MCF 10A (cell line): ENCODE data around the gene PUM2. TPM values are rescaled to one million over a fixed set of nuclear protein-coding genes. Genes with fewer than 3 reads are reported as not detected.

Experiments
- BruUV-seq: library from RNA; stranded (reverse); fragments of 400-500 nt; replicated peaks from 2 replicates; lab custom pipeline; 2021; lab: Mats Ljungman, UMichigan
- CTCF ChIA-PET: fragments of 300-600 bp; sonication (Branson Sonifier 250); formaldehyde crosslinking; extraction: SDS; loops from one replicate; lab custom pipeline; 2021; ENCODE audit warnings: antibody characterized with exemption, inconsistent platforms; lab: Yijun Ruan, JAX
- POLR2A ChIA-PET: fragments of 300-600, 350-650 bp; sonication (Branson Sonifier 250); formaldehyde crosslinking; extraction: SDS; loops from one replicate; lab custom pipeline; 2020; ENCODE audit warnings: antibody characterized with exemption, inconsistent platforms; lab: Yijun Ruan, JAX
- DNase-seq: peaks from one replicate; pipeline ENCODE4 v3.0.0-alpha.2; 2018; ENCODE audit not compliant: unreplicated experiment
- H3K27ac Mint-ChIP-seq: one replicate; pipeline ENCODE4 v1.8.0; 2022; ENCODE audit warnings: mild to moderate bottlenecking, low read depth, mixed read lengths; ENCODE audit not compliant: unreplicated experiment
- H3K27me3 Mint-ChIP-seq: one replicate; pipeline ENCODE4 v1.8.0; 2022; ENCODE audit warnings: mixed read lengths; ENCODE audit not compliant: insufficient read depth, unreplicated experiment
- H3K36me3 Mint-ChIP-seq: one replicate; pipeline ENCODE4 v1.8.0; 2022; ENCODE audit warnings: mild to moderate bottlenecking, moderate library complexity, mixed read lengths; ENCODE audit not compliant: insufficient read depth, unreplicated experiment
- H3K4me1 Mint-ChIP-seq: one replicate; pipeline ENCODE4 v1.8.0; 2022; ENCODE audit warnings: mixed read lengths; ENCODE audit not compliant: insufficient read depth, unreplicated experiment
- H3K4me3 Mint-ChIP-seq: one replicate; pipeline ENCODE4 v1.8.0; 2022; ENCODE audit warnings: mild to moderate bottlenecking, moderate library complexity, mixed read lengths; ENCODE audit not compliant: unreplicated experiment
- H3K9me3 Mint-ChIP-seq: one replicate; pipeline ENCODE4 v1.8.0; 2022; ENCODE audit warnings: mixed read lengths; ENCODE audit not compliant: unreplicated experiment
- CTCF ChIP-seq: fragments of 200-600 bp; IDR thresholded peaks from one replicate; pipeline ENCODE4 v1.8.0; 2022; ENCODE audit warnings: antibody characterized with exemption, mild to moderate bottlenecking; ENCODE audit not compliant: unreplicated experiment
- intact Hi-C: fragments of 100-400 bp; cut with micrococcal nuclease; formaldehyde crosslinking; loops from 2 replicates; pipeline ENCODE4 v1.14.1; 2022
- total RNA-seq: library from RNA; stranded (reverse); gene quantifications from 2 replicates; pipeline ENCODE4 v1.2.3, GENCODE V29; 2022

PUM2 gene
- total RNA-seq, 1 experiment from 2014 or later: 86.7 TPM

- H3K27me3 Mint-ChIP-seq: no peaks in the 10 kb centered on the region
- H3K4me3 Mint-ChIP-seq: peak overlapping the region; percentile 19
- TF ChIP-seq CTCF: no peak
- H3K9me3 Mint-ChIP-seq: no peaks in the 10 kb centered on the region
- peaks cover 23% of the 10 kb centered on the region for H3K4me1 Mint-ChIP-seq
- intact Hi-C loops: no loop called here
- no peak for DNase-seq
- peaks cover 12% of the 10 kb centered on the region for H3K36me3 Mint-ChIP-seq
- H3K27ac Mint-ChIP-seq: no peak overlapping the region
- ChIA-PET POLR2A (interaction anchor here (0.7 to 4.3 kb wide), 5 partner anchors 9 to 100 kb away, joined by 3 to 31 read pairs (median 4); no protein-coding TSS in a partner anchor), CTCF (interaction anchor here (0.6 to 1.6 kb wide), 5 partner anchors 20 to 614 kb away, joined by 3 to 14 read pairs (median 3); no protein-coding TSS in a partner anchor)
- BruUV-seq: no TSS peak
These were observed 3.9 kb downstream of the PUM2 start for GRCh38 chr2:20346565-20347381.

GRCh38 chr2:20343128-20343527 lies 7.5 kb downstream of the PUM2 start:
- no TSS peak for BruUV-seq
- intact Hi-C loops: no loop called here
- Mint-ChIP-seq H3K4me1 (peaks cover 29% of the 10 kb centered on the region), H3K36me3 (peaks cover 7% of the 10 kb centered on the region), H3K9me3 (no peaks in the 10 kb centered on the region), H3K27ac (no peak overlapping the region), H3K4me3 (no peak overlapping the region), H3K27me3 (no peaks in the 10 kb centered on the region)
- no peak for TF ChIP-seq CTCF
- peak; percentile 19 for DNase-seq
- POLR2A ChIA-PET: interaction anchor here (0.5 to 1.4 kb wide), 4 partner anchors 13 to 40 kb away, joined by 3 read pairs; no protein-coding TSS in a partner anchor
- CTCF ChIA-PET: interaction anchor here (0.9 to 2.8 kb wide), 6 partner anchors 11 to 101 kb away, joined by 3 to 14 read pairs (median 4); no protein-coding TSS in a partner anchor

GRCh38 chr2:20339012-20339411 lies 11.6 kb downstream of the PUM2 start:
- no peak for TF ChIP-seq CTCF
- Mint-ChIP-seq H3K4me3 (no peak overlapping the region), H3K4me1 (peaks cover 22% of the 10 kb centered on the region), H3K27ac (no peak overlapping the region), H3K36me3 (peaks cover 7% of the 10 kb centered on the region), H3K9me3 (no peaks in the 10 kb centered on the region), H3K27me3 (no peaks in the 10 kb centered on the region)
- no peak for DNase-seq
- no TSS peak for BruUV-seq
- ChIA-PET CTCF (interaction anchor here (2.4 kb wide), 1 partner anchor 12 kb away, joined by 18 read pairs; no protein-coding TSS in a partner anchor), POLR2A (interaction anchor here (1.2 kb wide), 1 partner anchor 10 kb away, joined by 4 read pairs; no protein-coding TSS in a partner anchor)
- intact Hi-C loops: no loop called here

- intact Hi-C loops: no loop called here
- peaks cover 21% of the 10 kb centered on the region for H3K4me1 Mint-ChIP-seq
These were observed 15.9 kb downstream of the PUM2 start for GRCh38 chr2:20334605-20335203.

More at GRCh38 chr2:20334605-20335203, 15.9 kb downstream of the PUM2 start:
- peaks cover 12% of the 10 kb centered on the region for H3K9me3 Mint-ChIP-seq
- BruUV-seq: no TSS peak
- peak overlapping the region; percentile 23 for H3K27ac Mint-ChIP-seq
- peaks cover 19% of the 10 kb centered on the region for H3K36me3 Mint-ChIP-seq
- H3K27me3 Mint-ChIP-seq: no peaks in the 10 kb centered on the region
- no peak overlapping the region for H3K4me3 Mint-ChIP-seq
- DNase-seq: peak; percentile 41
- POLR2A ChIA-PET: interaction anchor here (0.6 to 1.8 kb wide), 7 partner anchors 8 to 112 kb away, joined by 3 to 8 read pairs (median 3); partner anchors contain the start of gene SDC1
- CTCF ChIA-PET: interaction anchor here (0.6 to 2.4 kb wide), 5 partner anchors 8 to 316 kb away, joined by 3 to 29 read pairs (median 4); no protein-coding TSS in a partner anchor
- no peak for TF ChIP-seq CTCF
